ENCODE measurements around the gene NHSL1. TPM values are rescaled to one million over a fixed set of nuclear protein-coding genes. Genes with fewer than 3 reads are reported as not detected.

NHSL1 gene
- total and polyA plus RNA-seq, 7 donors: 0.08 to 2.3 (median 1.2) TPM

DNA sequence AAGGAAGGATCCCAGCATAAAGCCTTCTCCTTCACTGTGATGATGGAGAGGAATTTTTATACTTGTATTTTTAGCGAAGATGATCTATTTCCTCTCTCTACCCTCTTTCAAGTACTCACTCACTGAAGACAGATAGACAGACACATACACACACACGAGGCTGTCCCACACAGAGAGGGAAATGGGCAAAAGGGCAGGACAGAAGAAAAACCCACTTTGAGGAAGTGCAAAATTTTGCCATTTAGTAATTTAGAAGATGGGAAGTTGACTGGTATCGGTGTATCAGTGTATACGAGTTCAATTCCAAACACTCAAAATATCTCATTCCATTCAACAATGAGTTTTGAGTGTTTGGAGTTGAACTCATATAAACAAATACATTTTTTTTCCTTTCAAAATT, 64.4 kb downstream of the NHSL1 start:
- no peak for DNase-seq
- intact Hi-C loops (cut with DNase I): no loop called here

DNA sequence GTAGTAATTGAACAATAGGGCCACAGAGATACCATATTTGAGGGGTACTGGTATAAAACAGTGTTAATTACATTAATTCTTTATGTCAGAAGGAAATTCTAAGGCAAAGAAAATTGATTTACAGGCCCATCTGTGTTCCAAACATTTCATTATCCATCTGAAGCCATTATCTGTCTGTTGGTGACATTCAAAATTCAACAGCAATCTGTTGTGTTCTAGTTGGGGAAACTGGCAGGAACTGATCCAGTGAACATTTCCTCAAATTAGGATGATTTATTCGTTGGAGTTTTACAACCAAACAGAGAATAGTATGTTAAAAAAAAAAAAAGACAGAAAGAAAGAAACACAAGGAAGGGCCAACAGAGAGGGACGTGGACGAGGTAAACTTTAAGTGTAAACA, 65.2 kb downstream of the NHSL1 start:
- 78 to 81% (median 81%) methylated on average over 3 of the region's 3 CpGs for WGBS, 3 donors
- ATAC-seq (no peak), DNase-seq (no peak)
- peaks cover 0 to 1% (median 0%) of the 10 kb centered on the region in 3 donors for H3K27me3 ChIP-seq (ENCODE audit: insufficient read depth in 3 of 3, low read length in 2 of 3)
- intact Hi-C loops (cut with DNase I): no loop called here
- H3K27ac ChIP-seq: no peak overlapping the region
- no peaks in the 10 kb centered on the region for H3K4me1 ChIP-seq
- no peaks in the 10 kb centered on the region for H3K9me3 ChIP-seq
- no peaks in the 10 kb centered on the region for H3K36me3 ChIP-seq (ENCODE audit: insufficient read depth in 1 of 2, low read depth in 1 of 2)
- no peak overlapping the region for H3K4me3 ChIP-seq
- TF ChIP-seq, protein P1, sequence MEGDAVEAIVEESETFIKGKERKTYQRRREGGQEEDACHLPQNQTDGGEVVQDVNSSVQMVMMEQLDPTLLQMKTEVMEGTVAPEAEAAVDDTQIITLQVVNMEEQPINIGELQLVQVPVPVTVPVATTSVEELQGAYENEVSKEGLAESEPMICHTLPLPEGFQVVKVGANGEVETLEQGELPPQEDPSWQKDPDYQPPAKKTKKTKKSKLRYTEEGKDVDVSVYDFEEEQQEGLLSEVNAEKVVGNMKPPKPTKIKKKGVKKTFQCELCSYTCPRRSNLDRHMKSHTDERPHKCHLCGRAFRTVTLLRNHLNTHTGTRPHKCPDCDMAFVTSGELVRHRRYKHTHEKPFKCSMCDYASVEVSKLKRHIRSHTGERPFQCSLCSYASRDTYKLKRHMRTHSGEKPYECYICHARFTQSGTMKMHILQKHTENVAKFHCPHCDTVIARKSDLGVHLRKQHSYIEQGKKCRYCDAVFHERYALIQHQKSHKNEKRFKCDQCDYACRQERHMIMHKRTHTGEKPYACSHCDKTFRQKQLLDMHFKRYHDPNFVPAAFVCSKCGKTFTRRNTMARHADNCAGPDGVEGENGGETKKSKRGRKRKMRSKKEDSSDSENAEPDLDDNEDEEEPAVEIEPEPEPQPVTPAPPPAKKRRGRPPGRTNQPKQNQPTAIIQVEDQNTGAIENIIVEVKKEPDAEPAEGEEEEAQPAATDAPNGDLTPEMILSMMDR (IDR thresholded peaks at IDR 0.05): no peak

More for the DNA sequence above, 64.4 kb downstream of the NHSL1 start:
- Histone ChIP-seq H3K27me3 (ENCODE audit: insufficient read depth in 3 of 3, low read length in 2 of 3) (no peaks in the 10 kb centered on the region), H3K4me3 (no peak overlapping the region), H3K27ac (no peak overlapping the region), H3K36me3 (ENCODE audit: insufficient read depth in 1 of 2, low read depth in 1 of 2) (no peaks in the 10 kb centered on the region), H3K9me3 (no peaks in the 10 kb centered on the region), H3K4me1 (no peaks in the 10 kb centered on the region)
- no peak for ATAC-seq
- WGBS, 3 donors: 76 to 87% (median 82%) methylated on average over 4 of the region's 4 CpGs
- TF ChIP-seq, protein P1 (IDR thresholded peaks at IDR 0.05): no peak

DNA sequence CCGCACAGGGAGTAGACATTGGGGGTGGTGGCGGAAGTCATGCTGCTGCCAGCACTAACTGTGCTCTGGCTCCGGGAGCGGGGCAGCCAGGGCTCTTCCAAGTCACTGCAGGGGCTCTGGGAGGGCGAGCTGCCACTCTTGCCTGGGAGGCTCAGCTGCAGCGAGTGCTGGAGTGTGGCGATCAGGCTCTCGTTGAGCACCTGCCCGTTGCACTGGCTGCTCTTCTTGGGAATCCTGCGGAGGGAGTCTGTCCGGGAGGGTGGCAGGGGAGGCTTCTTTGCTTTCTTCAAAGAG, 67.3 kb downstream of the NHSL1 start:
- H3K4me3 ChIP-seq: no peak overlapping the region
- H3K27me3 ChIP-seq (ENCODE audit: insufficient read depth in 3 of 3, low read length in 2 of 3): peaks cover 0 to 1% (median 0%) of the 10 kb centered on the region in 3 donors
- H3K36me3 ChIP-seq (ENCODE audit: insufficient read depth in 1 of 2, low read depth in 1 of 2): no peaks in the 10 kb centered on the region
- DNase-seq (no peak), ATAC-seq (no peak)
- intact Hi-C loops (cut with DNase I): no loop called here
- H3K9me3 ChIP-seq: no peaks in the 10 kb centered on the region
- 90 to 93% (median 92%) methylated on average over 11 of the region's 11 CpGs for WGBS, 3 donors
- TF ChIP-seq, protein P1 (IDR thresholded peaks at IDR 0.05): no peak
- no peaks in the 10 kb centered on the region for H3K4me1 ChIP-seq
- no peak overlapping the region for H3K27ac ChIP-seq

DNA sequence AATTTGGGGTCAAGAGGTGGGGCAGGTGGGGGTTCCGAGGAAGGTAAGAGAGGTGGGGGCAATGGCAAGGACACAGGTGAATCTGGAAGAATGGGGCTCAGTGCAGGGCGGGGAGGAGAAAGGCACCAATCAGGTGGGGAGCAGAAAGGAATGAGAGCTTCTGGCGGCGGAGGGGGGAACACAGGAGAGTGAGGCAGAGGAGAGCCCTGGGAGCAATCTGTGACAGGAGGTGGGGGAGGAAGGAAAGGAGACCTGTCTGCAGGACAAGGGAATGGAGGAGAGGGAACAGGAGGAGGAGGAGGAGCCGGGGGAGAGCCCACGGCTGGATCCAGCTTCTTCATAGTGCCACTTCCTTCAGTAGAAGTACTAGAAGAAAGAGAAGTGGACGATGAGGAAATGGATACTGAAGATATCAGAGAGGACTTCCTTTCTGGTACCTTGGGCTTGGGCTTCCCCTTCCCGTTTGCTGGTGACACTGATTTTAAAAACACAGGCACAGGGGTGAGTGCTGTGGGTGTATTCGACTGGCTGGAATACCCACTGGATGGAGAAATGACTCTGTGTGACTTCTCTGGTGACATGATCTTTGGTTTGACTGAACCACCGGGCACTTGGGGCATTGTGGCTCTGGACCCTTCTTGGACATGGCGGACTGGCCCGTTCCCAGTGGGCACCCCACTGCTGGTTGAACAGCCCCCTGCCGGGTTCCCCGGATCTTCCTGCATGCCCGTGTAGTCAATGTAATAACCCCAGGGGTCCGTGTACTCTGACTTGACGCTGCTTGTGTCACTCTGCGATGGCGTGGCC, 67.8 kb downstream of the NHSL1 start:
- 83 to 87% (median 85%) methylated on average over 19 of the region's 19 CpGs for WGBS, 3 donors

More for the DNA sequence above, 67.8 kb downstream of the NHSL1 start:
- DNase-seq (no peak), ATAC-seq (no peak)
- Histone ChIP-seq H3K9me3 (no peaks in the 10 kb centered on the region), H3K4me3 (no peak overlapping the region), H3K27ac (no peak overlapping the region), H3K4me1 (no peaks in the 10 kb centered on the region), H3K27me3 (ENCODE audit: insufficient read depth in 3 of 3, low read length in 2 of 3) (peaks cover 0 to 1% (median 0%) of the 10 kb centered on the region in 3 donors), H3K36me3 (ENCODE audit: insufficient read depth in 1 of 2, low read depth in 1 of 2) (no peaks in the 10 kb centered on the region)
- intact Hi-C loops (cut with DNase I): loop anchor here in 1 of 2 donors (2.0 kb wide), 1 partner anchor 333 kb away; no protein-coding TSS in a partner anchor
- TF ChIP-seq, protein P1 (IDR thresholded peaks at IDR 0.05): no peak

Measured in psoas muscle (tissue), 8 donors.